IMR-90 (cell line): Measurements from ENCODE around the gene SEMA6D. TPM values are rescaled to one million over a fixed set of nuclear protein-coding genes. Genes with fewer than 3 reads are reported as not detected.

ENCODE experiments used
- ATAC-seq: fragments of 200-7000 bp; cut with Tn5 transposase; 2 replicates; pipeline ENCODE4 v1.9.1; 2020; ENCODE audit warnings: low read depth, mild to moderate bottlenecking, moderate library complexity
- BruUV-seq: library from RNA; stranded (reverse); fragments of 400-500 nt; replicated peaks from 2 replicates; lab custom pipeline; 2021; lab: Mats Ljungman, UMichigan
- CTCF ChIA-PET: fragments of 300-600 bp; formaldehyde crosslinking; extraction: SDS; loops from one replicate; lab custom pipeline; 2021; ENCODE audit warnings: antibody characterized with exemption; lab: Yijun Ruan, JAX
- POLR2A ChIA-PET: fragments of 300-600 bp; sonication (Branson Sonifier 250); formaldehyde crosslinking; loops from one replicate; lab custom pipeline; 2022; ENCODE audit warnings: antibody characterized with exemption; ENCODE audit not compliant: unreplicated experiment; lab: Charles Lee
- DNase-seq: peaks from one replicate; pipeline ENCODE4 v3.0.0; 2013
- H2AFZ ChIP-seq: replicated peaks from 2 replicates; pipeline ENCODE3; 2013; ENCODE audit warnings: low read length, mild to moderate bottlenecking; ENCODE audit not compliant: poor library complexity
- H2AK5ac ChIP-seq: 2 replicates; pipeline ENCODE4 v1.6.1; 2013; ENCODE audit warnings: low read depth, low read length, inconsistent platforms
- H2AK9ac ChIP-seq: replicated peaks from 2 replicates; pipeline ENCODE3; 2013; ENCODE audit warnings: mild to moderate bottlenecking, low read depth, low read length, moderate library complexity; ENCODE audit not compliant: poor library complexity
- H2BK120ac ChIP-seq: 2 replicates; pipeline ENCODE4 v1.6.1; 2013; ENCODE audit warnings: low read depth, low read length, inconsistent platforms
- H2BK15ac ChIP-seq: 3 replicates; pipeline ENCODE4 v1.6.1; 2013; ENCODE audit warnings: low read depth, low read length, inconsistent platforms
- H2BK20ac ChIP-seq: 2 replicates; pipeline ENCODE4 v1.6.1; 2013; ENCODE audit warnings: low read depth, mild to moderate bottlenecking, inconsistent platforms, low read length, moderate library complexity
- H2BK5ac ChIP-seq: 2 replicates; pipeline ENCODE4 v1.6.1; 2013; ENCODE audit warnings: mild to moderate bottlenecking, low read depth, low read length, inconsistent platforms; ENCODE audit not compliant: poor library complexity, severe bottlenecking
- H3K14ac ChIP-seq: replicated peaks from 2 replicates; pipeline ENCODE4 v1.6.1; 2013; ENCODE audit warnings: low read depth, low read length, inconsistent platforms
- H3K18ac ChIP-seq: 2 replicates; pipeline ENCODE4 v1.6.1; 2013; ENCODE audit warnings: low read depth, low read length, control low read depth
- H3K23ac ChIP-seq: 2 replicates; pipeline ENCODE4 v1.6.1; 2013; ENCODE audit warnings: low read depth, low read length, inconsistent platforms
- H3K27ac ChIP-seq: 2 replicates; pipeline ENCODE4 v1.5.1; 2013; ENCODE audit warnings: mild to moderate bottlenecking, control low read depth, low read length; ENCODE audit not compliant: insufficient read depth
- H3K27me3 ChIP-seq: 2 replicates; pipeline ENCODE4 v1.6.1; 2013; ENCODE audit warnings: low read length; ENCODE audit not compliant: control insufficient read depth, insufficient read depth
- H3K36me3 ChIP-seq: 2 replicates; pipeline ENCODE4 v1.6.1; 2013; ENCODE audit warnings: low read length, mixed read lengths; ENCODE audit not compliant: control insufficient read depth, insufficient read depth
- H3K4ac ChIP-seq: 2 replicates; pipeline ENCODE4 v1.6.1; 2013; ENCODE audit warnings: low read depth, low read length, inconsistent platforms
- H3K4me1 ChIP-seq: 2 replicates; pipeline ENCODE4 v1.6.1; 2013; ENCODE audit warnings: low read length, mixed read lengths; ENCODE audit not compliant: control insufficient read depth, insufficient read depth
- H3K4me2 ChIP-seq: 2 replicates; pipeline ENCODE4 v1.6.1; 2013; ENCODE audit warnings: low read depth, mild to moderate bottlenecking, control low read depth, low read length, moderate library complexity
- H3K4me3 ChIP-seq: 2 replicates; pipeline ENCODE4 v1.5.1; 2013; ENCODE audit warnings: low read depth, mild to moderate bottlenecking, control low read depth, low read length, moderate library complexity; ENCODE audit not compliant: insufficient read depth
- H3K56ac ChIP-seq: 2 replicates; pipeline ENCODE4 v1.6.1; 2013; ENCODE audit warnings: low read length, inconsistent platforms; ENCODE audit not compliant: insufficient read depth; ENCODE audit errors: extremely low read depth
- H3K79me1 ChIP-seq, 2 experiments: 2 replicates each; pipeline ENCODE4 v1.6.1; 2013; ENCODE audit warnings: low read length in 2 of 2, inconsistent platforms in 1 of 2, low read depth in 1 of 2
- H3K9ac ChIP-seq: 2 replicates; pipeline ENCODE4 v1.6.1; 2013; ENCODE audit warnings: low read depth, low read length, control low read depth
- H3K9me1 ChIP-seq: 2 replicates; pipeline ENCODE4 v1.6.1; 2013; ENCODE audit warnings: low read length, inconsistent platforms; ENCODE audit not compliant: insufficient read depth
- H3K9me3 ChIP-seq: 2 replicates; pipeline ENCODE4 v1.6.1; 2013; ENCODE audit warnings: low read length; ENCODE audit not compliant: control insufficient read depth, insufficient read depth
- H4K20me1 ChIP-seq: 2 replicates; pipeline ENCODE4 v1.6.1; 2013; ENCODE audit warnings: low read length, inconsistent platforms; ENCODE audit not compliant: insufficient read depth
- H4K5ac ChIP-seq: 2 replicates; pipeline ENCODE4 v1.6.1; 2013; ENCODE audit warnings: mild to moderate bottlenecking, low read depth, low read length, control low read depth
- H4K8ac ChIP-seq, 2 experiments: 2 replicates each; pipeline ENCODE4 v1.6.1; 2013; ENCODE audit warnings: low read depth in 2 of 2, low read length in 2 of 2, control low read depth in 1 of 2, inconsistent platforms in 1 of 2
- H4K91ac ChIP-seq: 2 replicates; pipeline ENCODE4 v1.6.1; 2013; ENCODE audit warnings: low read depth, low read length, inconsistent platforms; ENCODE audit not compliant: insufficient read depth
- BHLHE40 ChIP-seq: fragments of 150-350 bp; IDR thresholded peaks from 2 replicates; pipeline ENCODE4 v1.6.1; 2016; ENCODE audit warnings: mild to moderate bottlenecking, low read depth, low read length
- CEBPB ChIP-seq: IDR thresholded peaks from 2 replicates; pipeline ENCODE4 v1.6.1; 2012; ENCODE audit warnings: low read depth, low read length, improper control_type of control experiment
- CTCF ChIP-seq: conservative IDR thresholded peaks from 2 replicates; pipeline ENCODE4 v1.5.1; 2012; ENCODE audit warnings: mild to moderate bottlenecking, low read depth, low read length, improper control_type of control experiment
- FOS ChIP-seq: fragments of 150-350 bp; IDR thresholded peaks from 2 replicates; pipeline ENCODE4 v1.6.1; 2016; ENCODE audit warnings: low read depth, low read length
- MAFK ChIP-seq: IDR thresholded peaks from 2 replicates; pipeline ENCODE4 v1.6.1; 2012; ENCODE audit warnings: low read depth, low read length, improper control_type of control experiment
- MXI1 ChIP-seq: IDR thresholded peaks from 2 replicates; pipeline ENCODE4 v1.6.1; 2012; ENCODE audit warnings: low read depth, mild to moderate bottlenecking, low read length, moderate library complexity, borderline replicate concordance
- NFE2L2 ChIP-seq: fragments of 150-350 bp; IDR thresholded peaks from 2 replicates; pipeline ENCODE4 v1.6.1; 2016; ENCODE audit warnings: low read depth, mild to moderate bottlenecking, low read length
- POLR2A ChIP-seq: IDR thresholded peaks from 2 replicates; pipeline ENCODE4 v1.6.1; 2012; ENCODE audit warnings: mild to moderate bottlenecking, low read depth, low read length
- RAD21 ChIP-seq: IDR thresholded peaks from 2 replicates; pipeline ENCODE4 v1.6.1; 2012; ENCODE audit warnings: low read length, improper control_type of control experiment
- RCOR1 ChIP-seq: IDR thresholded peaks from 2 replicates; pipeline ENCODE4 v1.6.1; 2012; ENCODE audit warnings: mild to moderate bottlenecking, low read length, improper control_type of control experiment; ENCODE audit not compliant: insufficient replicate concordance
- RFX5 ChIP-seq: IDR thresholded peaks from 2 replicates; pipeline ENCODE4 v1.8.0; 2012; ENCODE audit warnings: low read depth, mild to moderate bottlenecking, low read length, moderate library complexity
- SMC3 ChIP-seq: fragments of 150-350 bp; IDR thresholded peaks from 2 replicates; pipeline ENCODE4 v1.6.1; 2016; ENCODE audit warnings: low read depth, mild to moderate bottlenecking, antibody characterized with exemption, low read length, moderate library complexity
- WGBS, 2 experiments: methylation state at CpG; one replicate each; pipeline versions ENCODE4 v1.1.5 to v1.1.7; 2013; ENCODE audit warnings: missing lambda C conversion rate in 2 of 2; ENCODE audit not compliant: insufficient read length in 1 of 2; ENCODE audit errors: extremely low coverage in 2 of 2; 5-methylcytosine and 5-hydroxymethylcytosine counted together
- dilution Hi-C: fragments of 300-500 bp; cut with HindIII; formaldehyde crosslinking; loops from one replicate; pipeline ENCODE4 v1.14.3; 2018; ENCODE audit warnings: low sequenced_read_pairs; ENCODE audit not compliant: unreplicated experiment
- in situ Hi-C: fragments of 300-500 bp; cut with MboI; formaldehyde crosslinking; loops from 3 replicates; pipeline ENCODE4 v1.14.3; 2019; ENCODE audit warnings: low sequenced_read_pairs, inconsistent platforms, mixed read lengths
- intact Hi-C: fragments of 100-400 bp; cut with micrococcal nuclease; formaldehyde crosslinking; loops from 2 replicates; pipeline ENCODE4 v1.10.0; 2022
- polyA plus RNA-seq, 3 experiments: library from polyadenylated mRNA; depleted of rRNA; stranded (reverse); fragments of >200 nt; gene quantifications; 2 replicates each; pipeline ENCODE4 v1.2.3, GENCODE V29; 2012; ENCODE audit warnings: low replicate concordance in 1 of 3
- total RNA-seq: library from RNA; depleted of rRNA; stranded (reverse); fragments of >200 nt; gene quantifications from 2 replicates; pipeline ENCODE4 v1.2.3, GENCODE V29; 2012
- TF ChIP-seq, protein P1 (sequence below): fragments of 150-350 bp; IDR thresholded peaks from 2 replicates; pipeline ENCODE4 v1.6.1; 2017; ENCODE audit warnings: mild to moderate bottlenecking, antibody characterized with exemption, low read length, low read depth
- TF ChIP-seq, protein P2 (sequence below): fragments of 150-350 bp; IDR thresholded peaks from 2 replicates; pipeline ENCODE4 v1.6.1; 2016; ENCODE audit warnings: low read depth, mild to moderate bottlenecking, low read length, moderate library complexity, borderline replicate concordance

Gene SEMA6D
- total and polyA plus RNA-seq, 2 of the 4 experiments (the other 2 are of a cell fraction): 12.6 to 17.4 TPM

DNA sequence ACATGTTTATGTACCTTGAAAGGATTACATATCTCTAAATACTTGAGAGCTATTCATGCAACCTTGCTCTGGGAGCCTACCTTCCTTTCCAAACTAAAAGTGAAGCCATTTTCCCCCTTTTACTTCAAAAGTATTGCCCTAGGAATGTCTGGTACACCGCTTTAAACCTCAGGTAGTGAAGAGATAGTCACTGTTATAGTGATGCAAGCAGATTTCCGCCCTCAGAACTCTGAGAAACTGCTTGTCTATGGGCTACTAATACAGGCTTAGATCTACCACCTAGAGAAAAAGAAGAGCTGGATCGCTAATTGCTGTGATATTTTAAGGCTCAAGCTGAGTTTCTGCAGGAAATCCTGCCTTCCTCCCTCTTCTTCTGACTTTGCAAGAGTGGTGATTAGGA, 78.6 kb downstream of the SEMA6D start:
- no TSS peak for BruUV-seq
- H3K27me3 ChIP-seq: peaks cover 8% of the 10 kb centered on the region
- POLR2A ChIA-PET: no interaction called here
- no peak overlapping the region for H3K23ac ChIP-seq
- no peaks in the 10 kb centered on the region for H3K9me3 ChIP-seq
- H3K18ac ChIP-seq: no peak overlapping the region
- H2BK20ac ChIP-seq: no peak overlapping the region
- in situ Hi-C loops (no loop called here), dilution Hi-C loops (no loop called here), intact Hi-C loops (no loop called here)
- H2AK9ac ChIP-seq: no peak overlapping the region
- H2BK5ac ChIP-seq: no peak overlapping the region
- H2BK15ac ChIP-seq: no peak overlapping the region
- no peaks in the 10 kb centered on the region for H3K79me1 ChIP-seq
- H3K4me3 ChIP-seq: no peak overlapping the region
- no peaks in the 10 kb centered on the region for H4K20me1 ChIP-seq
- ATAC-seq (no peak), DNase-seq (no peak)
- H3K4me2 ChIP-seq: no peak overlapping the region
- no peaks in the 10 kb centered on the region for H3K4me1 ChIP-seq
- H3K4ac ChIP-seq: no peak overlapping the region
- CTCF ChIA-PET: interaction anchor here (0.6 to 1.4 kb wide), 3 partner anchors 13 to 194 kb away, joined by 3 read pairs; no protein-coding TSS in a partner anchor
- no peak overlapping the region for H2AFZ ChIP-seq
- WGBS, 2 experiments: no CpG with 5 or more reads among the region's 3 CpGs
- H3K36me3 ChIP-seq: no peaks in the 10 kb centered on the region
- no peak overlapping the region for H4K91ac ChIP-seq
- H3K27ac ChIP-seq: no peak overlapping the region
- H3K14ac ChIP-seq: no peak overlapping the region
- no peak overlapping the region for H4K8ac ChIP-seq
- no peak overlapping the region for H2AK5ac ChIP-seq
- no peaks in the 10 kb centered on the region for H3K9me1 ChIP-seq
- no peak overlapping the region for H3K56ac ChIP-seq
- H3K9ac ChIP-seq: no peak overlapping the region
- no peak overlapping the region for H2BK120ac ChIP-seq
- TF ChIP-seq MXI1 (no peak), CTCF (no peak), RCOR1 (no peak), BHLHE40 (no peak), NFE2L2 (no peak), FOS (no peak), POLR2A (no peak), SMC3 (no peak), RAD21 (no peak), CEBPB (no peak), RFX5 (no peak), MAFK (no peak)
- TF ChIP-seq, protein P1, sequence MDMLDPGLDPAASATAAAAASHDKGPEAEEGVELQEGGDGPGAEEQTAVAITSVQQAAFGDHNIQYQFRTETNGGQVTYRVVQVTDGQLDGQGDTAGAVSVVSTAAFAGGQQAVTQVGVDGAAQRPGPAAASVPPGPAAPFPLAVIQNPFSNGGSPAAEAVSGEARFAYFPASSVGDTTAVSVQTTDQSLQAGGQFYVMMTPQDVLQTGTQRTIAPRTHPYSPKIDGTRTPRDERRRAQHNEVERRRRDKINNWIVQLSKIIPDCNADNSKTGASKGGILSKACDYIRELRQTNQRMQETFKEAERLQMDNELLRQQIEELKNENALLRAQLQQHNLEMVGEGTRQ: no peak
- TF ChIP-seq, protein P2, sequence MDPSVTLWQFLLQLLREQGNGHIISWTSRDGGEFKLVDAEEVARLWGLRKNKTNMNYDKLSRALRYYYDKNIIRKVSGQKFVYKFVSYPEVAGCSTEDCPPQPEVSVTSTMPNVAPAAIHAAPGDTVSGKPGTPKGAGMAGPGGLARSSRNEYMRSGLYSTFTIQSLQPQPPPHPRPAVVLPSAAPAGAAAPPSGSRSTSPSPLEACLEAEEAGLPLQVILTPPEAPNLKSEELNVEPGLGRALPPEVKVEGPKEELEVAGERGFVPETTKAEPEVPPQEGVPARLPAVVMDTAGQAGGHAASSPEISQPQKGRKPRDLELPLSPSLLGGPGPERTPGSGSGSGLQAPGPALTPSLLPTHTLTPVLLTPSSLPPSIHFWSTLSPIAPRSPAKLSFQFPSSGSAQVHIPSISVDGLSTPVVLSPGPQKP: no peak
- H4K5ac ChIP-seq: no peak overlapping the region
